Smooth muscle cell (in vitro differentiated cells): ENCODE results near the gene GRID1. TPM values are rescaled to one million over a fixed set of nuclear protein-coding genes. Genes with fewer than 3 reads are reported as not detected.
A peak's percentile ranks its signal among the peaks of the same experiment; 100 is the strongest.
"Not testable (repeated sequence)": the region's sequence is repeated elsewhere in the genome, so short reads cannot be mapped to it uniquely, and the experiment has no call there.

Experiments used
- DNase-seq: peaks from one replicate; lab custom pipeline; 2025; ENCODE audit not compliant: unreplicated experiment; lab: John Stamatoyannopoulos, UW
- H2AFZ ChIP-seq: fragments of 200-600 bp; sonication (generic); 2 replicates; pipeline ENCODE4 v1.6.0; 2016; ENCODE audit warnings: antibody characterized with exemption, low read depth, mild to moderate bottlenecking
- H3F3A ChIP-seq: fragments of 200-600 bp; sonication (generic); 2 replicates; pipeline ENCODE4 v1.6.0; 2017; ENCODE audit warnings: antibody characterized with exemption, low read depth
- H3K27ac ChIP-seq: fragments of 200-600 bp; sonication (generic); 2 replicates; pipeline ENCODE4 v1.5.1; 2016; ENCODE audit warnings: low read depth, mild to moderate bottlenecking
- H3K27me3 ChIP-seq: fragments of 200-600 bp; sonication (generic); 2 replicates; pipeline ENCODE4 v1.6.1; 2016; ENCODE audit warnings: low read depth, mild to moderate bottlenecking
- H3K36me3 ChIP-seq: fragments of 200-600 bp; sonication (generic); 2 replicates; pipeline ENCODE4 v1.5.1; 2016; ENCODE audit warnings: low read depth
- H3K4me1 ChIP-seq: fragments of 200-600 bp; sonication (generic); 2 replicates; pipeline ENCODE4 v1.5.1; 2016; ENCODE audit warnings: low read depth
- H3K4me2 ChIP-seq: fragments of 200-600 bp; sonication (generic); 2 replicates; pipeline ENCODE4 v1.6.0; 2016; ENCODE audit warnings: mild to moderate bottlenecking
- H3K4me3 ChIP-seq: fragments of 200-600 bp; sonication (generic); 2 replicates; pipeline ENCODE4 v1.5.1; 2016; ENCODE audit warnings: mild to moderate bottlenecking
- H3K79me2 ChIP-seq: fragments of 200-600 bp; sonication (generic); 2 replicates; pipeline ENCODE4 v1.6.0; 2016; ENCODE audit warnings: low read depth, mild to moderate bottlenecking
- H3K9ac ChIP-seq: fragments of 200-600 bp; sonication (generic); 2 replicates; pipeline ENCODE4 v1.6.0; 2016; ENCODE audit warnings: low read depth
- H3K9me3 ChIP-seq: fragments of 200-600 bp; sonication (generic); replicated peaks from 2 replicates; pipeline ENCODE4 v1.5.1; 2016; ENCODE audit warnings: low read depth
- H4K20me1 ChIP-seq: fragments of 200-600 bp; sonication (generic); 2 replicates; pipeline ENCODE4 v1.6.0; 2016; ENCODE audit warnings: low read depth
- WGBS: methylation state at CpG from one replicate; pipeline ENCODE4 v1.1.7; 2016; ENCODE audit warnings: low lambda C conversion rate; 5-methylcytosine and 5-hydroxymethylcytosine counted together
- polyA plus RNA-seq: library from polyadenylated mRNA; unstranded; fragments of >200 nt; fragmentation: Nextera tagmentation; extraction: Ambion mirVana; gene quantifications from 2 replicates; pipeline ENCODE4 v1.2.1, GENCODE V29; 2016
- total RNA-seq: library from RNA; depleted of rRNA; stranded (reverse); fragments of >200 nt; gene quantifications from 2 replicates; pipeline ENCODE4 v1.2.3, GENCODE V29; 2014
- TF ChIP-seq, protein P1 (sequence below): fragments of 200-600 bp; sonication (generic); IDR thresholded peaks from 2 replicates; pipeline ENCODE4 v1.5.1; 2017; ENCODE audit warnings: borderline replicate concordance, mild to moderate bottlenecking, antibody characterized with exemption; ENCODE audit not compliant: insufficient read depth, poor library complexity, severe bottlenecking

The GRID1 gene
- total and polyA plus RNA-seq, 2 experiments from 2014 or later: 4.4 to 7.4 TPM

DNA sequence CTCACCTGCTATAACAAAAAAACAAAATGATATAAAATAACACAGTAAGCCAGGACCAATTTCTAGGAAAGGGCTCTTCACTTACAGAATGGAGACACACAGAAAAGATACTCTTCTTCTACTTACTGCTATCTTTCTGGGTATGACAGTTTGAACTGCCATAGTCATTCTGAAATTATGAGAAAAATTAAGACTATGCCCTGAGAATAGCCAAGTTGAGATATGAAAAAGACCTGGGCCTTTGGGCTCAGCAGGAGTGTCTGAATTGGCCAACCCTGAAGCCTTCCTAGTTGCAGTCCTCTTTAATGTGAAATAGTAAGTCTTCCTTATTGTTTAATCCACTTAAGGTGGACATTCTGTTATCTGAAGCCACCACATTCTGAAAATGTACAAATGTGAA, 519.5 kb downstream of the GRID1 start:
- peaks cover 15% of the 10 kb centered on the region for H3K4me1 ChIP-seq
- H3K27me3 ChIP-seq: no peaks in the 10 kb centered on the region
- no peaks in the 10 kb centered on the region for H3K79me2 ChIP-seq
- no peaks in the 10 kb centered on the region for H3K9me3 ChIP-seq
- peak overlapping the region; percentile 92 for H3K27ac ChIP-seq
- no peak overlapping the region for H3K4me3 ChIP-seq
- peak overlapping the region; percentile 53 for H2AFZ ChIP-seq
- no peaks in the 10 kb centered on the region for H3K36me3 ChIP-seq
- DNase-seq: no peak
- peak overlapping the region; percentile 17 for H3K4me2 ChIP-seq
- H4K20me1 ChIP-seq: no peaks in the 10 kb centered on the region
- TF ChIP-seq, protein P1, sequence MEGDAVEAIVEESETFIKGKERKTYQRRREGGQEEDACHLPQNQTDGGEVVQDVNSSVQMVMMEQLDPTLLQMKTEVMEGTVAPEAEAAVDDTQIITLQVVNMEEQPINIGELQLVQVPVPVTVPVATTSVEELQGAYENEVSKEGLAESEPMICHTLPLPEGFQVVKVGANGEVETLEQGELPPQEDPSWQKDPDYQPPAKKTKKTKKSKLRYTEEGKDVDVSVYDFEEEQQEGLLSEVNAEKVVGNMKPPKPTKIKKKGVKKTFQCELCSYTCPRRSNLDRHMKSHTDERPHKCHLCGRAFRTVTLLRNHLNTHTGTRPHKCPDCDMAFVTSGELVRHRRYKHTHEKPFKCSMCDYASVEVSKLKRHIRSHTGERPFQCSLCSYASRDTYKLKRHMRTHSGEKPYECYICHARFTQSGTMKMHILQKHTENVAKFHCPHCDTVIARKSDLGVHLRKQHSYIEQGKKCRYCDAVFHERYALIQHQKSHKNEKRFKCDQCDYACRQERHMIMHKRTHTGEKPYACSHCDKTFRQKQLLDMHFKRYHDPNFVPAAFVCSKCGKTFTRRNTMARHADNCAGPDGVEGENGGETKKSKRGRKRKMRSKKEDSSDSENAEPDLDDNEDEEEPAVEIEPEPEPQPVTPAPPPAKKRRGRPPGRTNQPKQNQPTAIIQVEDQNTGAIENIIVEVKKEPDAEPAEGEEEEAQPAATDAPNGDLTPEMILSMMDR: no peak
- no peak overlapping the region for H3K9ac ChIP-seq
- H3F3A ChIP-seq: peaks cover 22% of the 10 kb centered on the region

DNA sequence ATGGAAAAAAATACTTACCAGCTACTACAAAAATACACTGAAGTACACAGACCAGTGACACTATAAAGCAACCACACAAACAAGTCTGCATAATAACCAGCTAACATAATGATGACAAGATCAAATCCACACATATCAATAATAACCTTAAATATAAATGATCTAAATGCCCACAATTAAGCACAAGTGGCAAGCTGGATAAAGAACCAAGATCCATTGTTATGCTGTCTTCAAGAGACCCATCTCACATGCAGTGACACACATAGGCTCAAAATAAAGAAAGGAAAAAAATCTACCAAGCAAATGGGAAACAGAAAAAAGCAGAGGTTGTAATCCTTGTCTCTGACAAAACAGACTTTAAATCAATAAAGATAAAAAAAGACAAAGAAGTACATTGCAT, 527.9 kb downstream of the GRID1 start:
- H3K79me2 ChIP-seq, H4K20me1 ChIP-seq, H3K4me2 ChIP-seq, H3K4me1 ChIP-seq, H3F3A ChIP-seq, H3K27ac ChIP-seq, DNase-seq, H3K27me3 ChIP-seq, H2AFZ ChIP-seq, H3K9ac ChIP-seq, H3K4me3 ChIP-seq: not testable (repeated sequence)
- H3K9me3 ChIP-seq: peaks cover 18% of the 10 kb centered on the region
- peaks cover 16% of the 10 kb centered on the region for H3K36me3 ChIP-seq

DNA sequence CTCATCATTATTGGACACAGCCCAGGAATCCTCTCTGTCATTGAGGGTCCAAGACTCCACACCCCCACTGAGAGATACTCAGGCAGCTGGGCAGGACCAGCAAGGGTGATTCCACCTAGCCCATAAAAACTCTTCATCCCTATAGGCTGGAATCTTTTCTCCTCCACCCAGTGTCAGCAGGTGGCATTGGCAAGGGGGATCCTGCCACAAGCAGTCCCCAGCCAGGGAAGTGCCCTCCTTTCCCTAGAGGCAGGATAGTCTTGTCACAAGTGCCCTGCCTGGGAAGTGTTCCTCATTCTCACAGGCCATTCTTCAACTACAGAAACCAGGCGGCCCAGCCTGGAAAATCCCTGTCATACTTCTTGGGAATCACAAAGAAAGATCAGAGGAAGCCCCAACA, 533.6 kb downstream of the GRID1 start:
- Histone ChIP-seq H4K20me1 (no peaks in the 10 kb centered on the region), H3K27ac (peak overlapping the region; percentile 33), H3K36me3 (peaks cover 5% of the 10 kb centered on the region), H3K79me2 (no peaks in the 10 kb centered on the region), H3K4me2 (no peak overlapping the region), H3K9ac (no peak overlapping the region), H3K4me1 (no peaks in the 10 kb centered on the region), H3K9me3 (no peaks in the 10 kb centered on the region), H3K27me3 (no peaks in the 10 kb centered on the region), H2AFZ (no peak overlapping the region), H3K4me3 (no peak overlapping the region), H3F3A (no peaks in the 10 kb centered on the region)
- DNase-seq: no peak
- WGBS: 47% methylated on average over 1 of the region's 1 CpG
- TF ChIP-seq, protein P1: no peak

DNA sequence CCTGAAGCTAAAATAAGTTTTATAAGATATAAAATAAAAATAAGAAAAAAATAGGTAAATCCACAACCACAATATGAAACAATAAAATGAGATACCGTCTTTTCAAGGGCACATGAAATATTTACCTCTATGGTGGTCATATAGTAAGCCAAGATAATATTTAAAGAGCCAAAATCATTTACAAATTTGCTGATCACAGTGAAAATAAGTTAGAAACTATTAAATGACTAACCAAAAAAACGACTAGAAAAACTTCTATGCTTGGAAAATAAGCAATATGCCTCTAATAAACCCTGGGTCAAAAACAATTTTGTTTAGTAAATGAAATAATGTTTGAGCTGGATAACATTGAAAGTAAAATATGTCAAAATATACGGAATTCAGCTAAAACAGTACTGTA, 535.2 kb downstream of the GRID1 start:
- TF ChIP-seq, protein P1: no peak
- H3K9ac ChIP-seq: no peak overlapping the region
- WGBS: 85% methylated on average over 3 of the region's 3 CpGs

More for the DNA sequence above, 535.2 kb downstream of the GRID1 start:
- peaks cover 3% of the 10 kb centered on the region for H3K36me3 ChIP-seq
- no peaks in the 10 kb centered on the region for H3K4me1 ChIP-seq
- H3K4me3 ChIP-seq: no peak overlapping the region
- no peaks in the 10 kb centered on the region for H4K20me1 ChIP-seq
- H3K27me3 ChIP-seq: no peaks in the 10 kb centered on the region
- H3K27ac ChIP-seq: no peak overlapping the region
- DNase-seq: no peak
- H3K4me2 ChIP-seq: no peak overlapping the region
- no peaks in the 10 kb centered on the region for H3K79me2 ChIP-seq
- H3F3A ChIP-seq: no peaks in the 10 kb centered on the region
- no peaks in the 10 kb centered on the region for H3K9me3 ChIP-seq
- H2AFZ ChIP-seq: no peak overlapping the region
